H9 (cell line): Measurements from ENCODE around the gene DTWD2. TPM values are rescaled to one million over a fixed set of nuclear protein-coding genes. Genes with fewer than 3 reads are reported as not detected.

Experiments
- DNase-seq: peaks from one replicate; pipeline ENCODE4 v3.0.0-alpha.2; 2017
- H2AFZ ChIP-seq: one replicate; pipeline ENCODE4 v1.6.1; 2013; ENCODE audit warnings: mild to moderate bottlenecking, low read length, control low read depth, moderate library complexity
- H2AK5ac ChIP-seq: 2 replicates; pipeline ENCODE4 v1.6.1; 2013; ENCODE audit warnings: low read length, control low read depth, mixed read lengths; ENCODE audit not compliant: insufficient read length
- H2BK120ac ChIP-seq: one replicate; pipeline ENCODE4 v1.6.1; 2013; ENCODE audit warnings: low read depth, mild to moderate bottlenecking, low read length, control low read depth, inconsistent platforms; ENCODE audit not compliant: poor library complexity, severe bottlenecking
- H2BK12ac ChIP-seq: 2 replicates; pipeline ENCODE4 v1.6.1; 2013; ENCODE audit warnings: low read length, control low read depth, mixed read lengths, low read depth; ENCODE audit not compliant: insufficient read length
- H2BK15ac ChIP-seq: 2 replicates; pipeline ENCODE4 v1.6.1; 2013; ENCODE audit warnings: low read depth, low read length, control low read depth
- H2BK20ac ChIP-seq: one replicate; pipeline ENCODE4 v1.6.1; 2013; ENCODE audit warnings: low read depth, mild to moderate bottlenecking, low read length, control low read depth, inconsistent platforms; ENCODE audit not compliant: poor library complexity, severe bottlenecking
- H2BK5ac ChIP-seq: 2 replicates; pipeline ENCODE4 v1.6.1; 2013; ENCODE audit warnings: low read length, control low read depth, mixed read lengths; ENCODE audit not compliant: insufficient read length
- H3K14ac ChIP-seq: 2 replicates; pipeline ENCODE4 v1.6.1; 2013; ENCODE audit warnings: low read length, control low read depth; ENCODE audit not compliant: insufficient read depth
- H3K18ac ChIP-seq: 2 replicates; pipeline ENCODE4 v1.6.1; 2013; ENCODE audit warnings: low read depth, mild to moderate bottlenecking, mixed read lengths, low read length, control low read depth; ENCODE audit not compliant: insufficient read length
- H3K23ac ChIP-seq: 2 replicates; pipeline ENCODE4 v1.6.1; 2013; ENCODE audit warnings: low read length, control low read depth, mixed read lengths, low read depth; ENCODE audit not compliant: insufficient read length
- H3K23me2 ChIP-seq: 2 replicates; pipeline ENCODE4 v1.6.1; 2013; ENCODE audit warnings: low read depth, mild to moderate bottlenecking, mixed read lengths, low read length, control low read depth; ENCODE audit not compliant: insufficient read length, poor library complexity, severe bottlenecking
- H3K27ac ChIP-seq: 2 replicates; pipeline ENCODE4 v1.5.1; 2013; ENCODE audit warnings: low read length, control low read depth, mixed read lengths, low read depth; ENCODE audit not compliant: insufficient read length
- H3K27me3 ChIP-seq: 2 replicates; pipeline ENCODE4 v1.6.1; 2013; ENCODE audit warnings: low read length, control low read depth, inconsistent platforms; ENCODE audit not compliant: insufficient read depth
- H3K4ac ChIP-seq: 2 replicates; pipeline ENCODE4 v1.6.1; 2013; ENCODE audit warnings: low read depth, mild to moderate bottlenecking, control low read depth, inconsistent platforms, low read length, moderate library complexity
- H3K4me1 ChIP-seq: 2 replicates; pipeline ENCODE4 v1.6.1; 2013; ENCODE audit warnings: low read length, control low read depth, inconsistent platforms; ENCODE audit not compliant: insufficient read depth
- H3K4me2 ChIP-seq: 2 replicates; pipeline ENCODE4 v1.6.1; 2013; ENCODE audit warnings: low read length, control low read depth, mixed read lengths; ENCODE audit not compliant: insufficient read length, insufficient read depth
- H3K56ac ChIP-seq: 2 replicates; pipeline ENCODE4 v1.6.1; 2013; ENCODE audit warnings: low read depth, mild to moderate bottlenecking, mixed read lengths, low read length, control low read depth; ENCODE audit not compliant: insufficient read length
- H3K79me1 ChIP-seq: 2 replicates; pipeline ENCODE4 v1.6.1; 2013; ENCODE audit warnings: low read depth, mild to moderate bottlenecking, moderate library complexity, low read length, control low read depth, inconsistent platforms; ENCODE audit not compliant: insufficient read depth, poor library complexity, severe bottlenecking
- H3K79me2 ChIP-seq: 2 replicates; pipeline ENCODE4 v1.6.1; 2013; ENCODE audit warnings: low read length, control low read depth, inconsistent platforms; ENCODE audit not compliant: insufficient read depth
- H3K9ac ChIP-seq: 2 replicates; pipeline ENCODE4 v1.6.1; 2013; ENCODE audit warnings: low read length, control low read depth, mixed read lengths; ENCODE audit not compliant: insufficient read length; ENCODE audit errors: extremely low read depth
- H3K9me3 ChIP-seq: one replicate; pipeline ENCODE4 v1.6.1; 2013; ENCODE audit warnings: low read depth, low read length, inconsistent platforms; ENCODE audit not compliant: control insufficient read depth
- H3T11ph ChIP-seq: one replicate; pipeline ENCODE4 v1.6.1; 2013; ENCODE audit warnings: mild to moderate bottlenecking, low read length, control low read depth, inconsistent platforms
- H4K20me1 ChIP-seq: one replicate; pipeline ENCODE4 v1.6.1; 2013; ENCODE audit not compliant: control insufficient read depth, insufficient read length, insufficient read depth
- H4K5ac ChIP-seq: 2 replicates; pipeline ENCODE4 v1.6.1; 2013; ENCODE audit warnings: low read depth, mild to moderate bottlenecking, mixed read lengths, low read length, control low read depth; ENCODE audit not compliant: insufficient read length
- H4K8ac ChIP-seq: replicated peaks from 2 replicates; pipeline ENCODE4 v1.6.1; 2013; ENCODE audit warnings: low read length, control low read depth, mixed read lengths, low read depth; ENCODE audit not compliant: insufficient read length
- H4K91ac ChIP-seq: 2 replicates; pipeline ENCODE4 v1.6.1; 2013; ENCODE audit warnings: low read depth, mild to moderate bottlenecking, moderate library complexity, mixed read lengths, low read length, control low read depth; ENCODE audit not compliant: insufficient read length
- H3K27ac Mint-ChIP-seq, 3 experiments: 2 replicates in 2 of 3; 3 replicates in 1 of 3; pipeline ENCODE4 v1.8.0; 2020 to 2021; ENCODE audit warnings: mixed read lengths in 3 of 3, mild to moderate bottlenecking in 1 of 3, moderate library complexity in 1 of 3
- H3K27me3 Mint-ChIP-seq: 2 replicates; pipeline ENCODE4 v1.8.0; 2021; ENCODE audit warnings: low read depth, mild to moderate bottlenecking, moderate library complexity, mixed read lengths
- H3K36me3 Mint-ChIP-seq, 3 experiments: 2 replicates in 2 of 3; 3 replicates in 1 of 3; pipeline ENCODE4 v1.8.0; 2020 to 2021; ENCODE audit warnings: low read depth in 3 of 3, mixed read lengths in 3 of 3; ENCODE audit not compliant: insufficient read depth in 1 of 3
- H3K4me1 Mint-ChIP-seq, 2 experiments: 2 replicates each; pipeline ENCODE4 v1.8.0; 2020; ENCODE audit warnings: mixed read lengths in 2 of 2
- H3K4me3 Mint-ChIP-seq, 2 experiments: 2 replicates in 1 of 2; 3 replicates in 1 of 2; pipeline ENCODE4 v1.8.0; 2020 to 2021; ENCODE audit warnings: mild to moderate bottlenecking in 2 of 2, mixed read lengths in 2 of 2, moderate library complexity in 1 of 2
- H3K9me3 Mint-ChIP-seq, 2 experiments: 2 replicates in 1 of 2; 3 replicates in 1 of 2; pipeline ENCODE4 v1.8.0; 2020; ENCODE audit warnings: mild to moderate bottlenecking in 2 of 2, mixed read lengths in 2 of 2, moderate library complexity in 1 of 2
- WGBS: extraction: QIAGEN DNeasy Blood & Tissue Kit; methylation state at CpG from one replicate; pipeline ENCODE4 v1.1.7; 2013; ENCODE audit warnings: missing lambda C conversion rate, low lambda C conversion rate, mixed read lengths; ENCODE audit not compliant: insufficient read length; ENCODE audit errors: extremely low coverage; 5-methylcytosine and 5-hydroxymethylcytosine counted together
- total RNA-seq: library from RNA; stranded (reverse); gene quantifications from 2 replicates; pipeline ENCODE4 v1.2.1, GENCODE V29; 2021
- TF ChIP-seq, protein P1 (sequence below): fragments of 200-600 bp; sonication (generic); conservative IDR thresholded peaks from 3 replicates; pipeline ENCODE4 v1.8.0; 2021; ENCODE audit warnings: antibody characterized with exemption, mild to moderate bottlenecking

The DTWD2 gene
- total RNA-seq, 1 experiment from 2014 or later = 10.8 TPM

DNA sequence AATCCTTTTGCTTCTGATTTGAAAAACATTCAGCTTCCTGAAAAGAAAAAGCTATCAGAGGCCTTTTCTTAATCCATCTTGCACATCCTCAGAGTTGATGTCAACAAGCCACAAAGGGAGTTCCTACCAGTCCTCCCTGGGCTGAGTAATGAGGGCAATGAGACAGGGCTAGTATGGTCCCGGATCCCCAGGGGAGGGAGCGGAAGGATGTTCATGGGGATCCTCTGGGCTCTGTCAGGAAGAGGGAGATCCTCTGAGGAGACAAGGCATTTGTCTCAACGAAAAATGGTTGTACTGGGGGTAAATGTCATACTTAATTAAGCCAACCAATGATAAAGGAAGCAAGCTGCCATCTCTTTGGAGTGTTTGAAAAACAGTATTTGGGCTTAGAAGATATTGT, 195.3 kb downstream of the DTWD2 start:
- Histone ChIP-seq H4K91ac (no peak overlapping the region), H3K27ac (no peak overlapping the region), H4K8ac (no peak overlapping the region), H2BK120ac (no peak overlapping the region), H3K56ac (no peak overlapping the region), H3T11ph (no peak overlapping the region), H3K4ac (no peak overlapping the region), H3K9me3 (no peaks in the 10 kb centered on the region), H3K23me2 (no peaks in the 10 kb centered on the region), H2BK20ac (no peak overlapping the region), H3K79me2 (no peaks in the 10 kb centered on the region), H3K23ac (no peak overlapping the region), H3K18ac (no peak overlapping the region), H3K79me1 (no peaks in the 10 kb centered on the region), H2AK5ac (no peak overlapping the region), H2BK12ac (no peak overlapping the region), H3K14ac (no peak overlapping the region), H3K9ac (no peak overlapping the region), H3K4me2 (no peak overlapping the region), H2BK15ac (no peak overlapping the region), H2BK5ac (no peak overlapping the region), H4K20me1 (no peaks in the 10 kb centered on the region), H4K5ac (no peak overlapping the region), H2AFZ (no peak overlapping the region), H3K4me1 (peaks cover 5% of the 10 kb centered on the region; the same call in 1 of the 2 replicates), H3K27me3 (no peaks in the 10 kb centered on the region)
- Mint-ChIP-seq H3K4me1 (peaks cover 20 to 21% of the 10 kb centered on the region in 2 experiments), H3K27ac (no peak overlapping the region), H3K4me3 (no peak overlapping the region), H3K27me3 (no peaks in the 10 kb centered on the region), H3K36me3 (no peaks in the 10 kb centered on the region), H3K9me3 (no peaks in the 10 kb centered on the region)
- no peak for DNase-seq
- TF ChIP-seq, protein P1, sequence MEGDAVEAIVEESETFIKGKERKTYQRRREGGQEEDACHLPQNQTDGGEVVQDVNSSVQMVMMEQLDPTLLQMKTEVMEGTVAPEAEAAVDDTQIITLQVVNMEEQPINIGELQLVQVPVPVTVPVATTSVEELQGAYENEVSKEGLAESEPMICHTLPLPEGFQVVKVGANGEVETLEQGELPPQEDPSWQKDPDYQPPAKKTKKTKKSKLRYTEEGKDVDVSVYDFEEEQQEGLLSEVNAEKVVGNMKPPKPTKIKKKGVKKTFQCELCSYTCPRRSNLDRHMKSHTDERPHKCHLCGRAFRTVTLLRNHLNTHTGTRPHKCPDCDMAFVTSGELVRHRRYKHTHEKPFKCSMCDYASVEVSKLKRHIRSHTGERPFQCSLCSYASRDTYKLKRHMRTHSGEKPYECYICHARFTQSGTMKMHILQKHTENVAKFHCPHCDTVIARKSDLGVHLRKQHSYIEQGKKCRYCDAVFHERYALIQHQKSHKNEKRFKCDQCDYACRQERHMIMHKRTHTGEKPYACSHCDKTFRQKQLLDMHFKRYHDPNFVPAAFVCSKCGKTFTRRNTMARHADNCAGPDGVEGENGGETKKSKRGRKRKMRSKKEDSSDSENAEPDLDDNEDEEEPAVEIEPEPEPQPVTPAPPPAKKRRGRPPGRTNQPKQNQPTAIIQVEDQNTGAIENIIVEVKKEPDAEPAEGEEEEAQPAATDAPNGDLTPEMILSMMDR = no peak
- no CpG with 5 or more reads among the region's 3 CpGs for WGBS
